ENCODE measurements around the gene PRKCE. TPM values are rescaled to one million over a fixed set of nuclear protein-coding genes. Genes with fewer than 3 reads are reported as not detected.

The PRKCE gene
- total RNA-seq, 2 experiments from 2014 or later = 12.5 to 13.6 TPM

DNA sequence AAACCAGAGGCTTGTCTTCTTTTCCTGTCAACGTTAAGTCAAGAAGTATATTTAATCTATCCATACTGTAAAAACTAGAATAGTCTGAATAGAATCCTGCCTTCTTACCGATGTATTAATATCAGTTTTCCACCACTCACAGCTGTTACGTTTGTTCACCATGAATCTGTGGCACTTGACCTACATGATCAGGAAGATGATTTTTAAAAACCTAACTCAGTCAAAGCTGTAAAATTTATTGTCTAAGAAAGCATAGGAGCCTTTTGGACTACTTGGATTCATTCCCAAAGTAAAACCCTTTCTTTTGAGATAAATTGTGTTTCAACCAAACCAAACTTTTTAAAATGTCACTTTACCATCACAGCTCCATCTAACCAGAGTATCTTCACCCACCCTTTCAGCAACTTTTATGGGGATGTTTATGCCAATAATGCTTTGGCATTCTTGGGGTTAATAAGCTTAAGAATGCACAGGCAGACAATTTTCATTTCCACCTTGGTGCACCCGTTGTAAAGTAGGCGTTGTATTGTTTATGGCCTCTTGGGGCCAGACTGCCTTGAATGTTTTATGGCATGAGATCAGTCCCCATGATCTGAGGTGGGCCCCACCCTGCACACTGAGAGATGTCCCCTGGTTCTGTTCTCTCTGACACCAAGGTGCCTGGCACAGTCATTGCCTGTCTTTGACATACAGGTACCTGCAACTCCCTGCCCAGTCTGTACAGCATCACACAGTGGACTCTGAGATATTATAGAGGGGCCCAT, 469.5 kb downstream of the PRKCE start:
- POLR2A ChIA-PET = no interaction called here
- Mint-ChIP-seq H3K9me3 (no peaks in the 10 kb centered on the region), H3K4me3 (no peak overlapping the region), H3K27me3 (no peaks in the 10 kb centered on the region), H3K27ac (no peak overlapping the region), H3K4me1 (ENCODE audit: low read depth) (no peaks in the 10 kb centered on the region), H3K36me3 (no peaks in the 10 kb centered on the region)
- intact Hi-C loops (cut with micrococcal nuclease) = no loop called here
- CTCF ChIA-PET = interaction anchor here (1.3 kb wide), 1 partner anchor 58 kb away, joined by 4 read pairs; no protein-coding TSS in a partner anchor
- DNase-seq = no peak

DNA sequence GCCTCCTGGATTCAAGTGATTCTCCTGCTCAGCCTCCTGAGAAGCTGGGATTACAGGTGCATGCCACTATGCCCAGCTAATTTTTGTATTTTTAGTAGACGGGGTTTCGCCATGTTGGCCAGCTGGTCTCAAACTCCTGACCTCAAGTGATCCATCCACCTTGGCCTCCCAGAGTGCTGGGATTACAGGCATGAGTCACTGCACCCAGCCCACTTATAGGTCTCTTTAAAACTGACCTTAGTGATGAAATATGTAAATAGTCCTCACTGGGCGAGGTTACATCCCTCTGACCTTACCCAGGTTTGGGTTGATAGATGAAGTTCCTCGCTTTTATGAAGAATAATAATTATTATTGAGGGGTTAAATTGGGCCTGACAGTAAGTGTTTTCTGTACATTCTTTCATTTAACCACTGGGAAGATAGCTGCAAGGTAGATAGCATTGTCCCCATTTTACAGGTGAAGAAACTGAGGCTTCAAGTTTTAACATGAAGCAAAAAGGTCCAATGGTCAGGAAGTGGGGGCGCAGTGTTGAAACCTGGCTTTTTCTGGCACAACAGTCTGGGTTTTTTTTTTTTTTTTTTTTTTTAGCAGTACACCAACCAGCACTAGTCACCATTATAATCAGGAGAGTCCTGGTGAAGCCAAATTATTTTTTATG, 471.0 kb downstream of the PRKCE start:
- Mint-ChIP-seq H3K4me1 (ENCODE audit: low read depth) (no peaks in the 10 kb centered on the region), H3K36me3 (no peaks in the 10 kb centered on the region), H3K9me3 (no peaks in the 10 kb centered on the region), H3K27ac (no peak overlapping the region), H3K27me3 (no peaks in the 10 kb centered on the region), H3K4me3 (no peak overlapping the region)
- DNase-seq = no peak
- POLR2A ChIA-PET = no interaction called here
- CTCF ChIA-PET = no interaction called here
- intact Hi-C loops (cut with micrococcal nuclease) = no loop called here

DNA sequence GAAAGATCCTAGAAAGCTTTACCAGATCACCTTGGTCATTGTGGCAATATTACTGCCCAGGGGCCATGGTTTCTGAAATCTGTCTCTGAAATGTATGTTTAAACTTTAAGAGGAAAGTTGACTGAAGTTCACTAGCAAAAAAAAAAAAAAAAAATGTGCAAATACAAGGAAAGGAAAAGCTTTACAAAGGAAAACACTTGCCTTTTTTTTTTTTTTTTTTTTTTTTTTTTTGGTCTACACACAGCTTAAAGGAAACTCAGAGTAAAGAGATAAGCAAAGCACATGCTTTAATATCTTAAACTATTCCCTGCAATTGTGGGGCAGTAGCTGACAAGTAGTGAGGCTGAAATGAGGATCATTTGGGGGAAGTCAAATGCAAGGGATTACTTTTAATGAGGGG, 471.5 kb downstream of the PRKCE start:
- ChIA-PET CTCF (interaction anchor here (1.7 kb wide), 1 partner anchor 527 kb away, joined by 4 read pairs; no protein-coding TSS in a partner anchor), POLR2A (no interaction called here)
- H3K27me3 Mint-ChIP-seq = no peaks in the 10 kb centered on the region
- no peaks in the 10 kb centered on the region for H3K4me1 Mint-ChIP-seq (ENCODE audit: low read depth)
- no peak overlapping the region for H3K27ac Mint-ChIP-seq
- intact Hi-C loops (cut with micrococcal nuclease) = no loop called here
- no peak for DNase-seq
- no peaks in the 10 kb centered on the region for H3K9me3 Mint-ChIP-seq
- H3K4me3 Mint-ChIP-seq = no peak overlapping the region
- H3K36me3 Mint-ChIP-seq = no peaks in the 10 kb centered on the region

DNA sequence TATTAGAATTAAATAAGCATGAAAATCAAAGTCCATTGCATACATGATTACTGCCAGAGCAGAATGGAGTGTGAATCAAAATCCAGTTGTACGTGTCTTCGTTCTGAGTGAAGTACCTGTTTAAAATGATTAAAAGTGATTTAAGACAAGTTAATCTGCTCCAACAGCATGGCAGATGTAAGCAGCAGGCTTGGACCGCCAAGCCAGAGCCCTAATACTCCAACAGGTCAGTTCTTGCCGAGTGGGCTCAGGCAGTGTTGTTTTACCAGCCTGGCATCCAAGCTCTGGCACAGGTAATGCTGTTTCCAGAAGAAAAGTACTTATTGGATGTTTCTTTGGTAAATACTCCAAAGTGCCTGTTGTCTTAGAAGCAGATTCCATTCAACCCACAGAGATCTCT, 474.3 kb downstream of the PRKCE start:
- Mint-ChIP-seq H3K4me1 (ENCODE audit: low read depth) (no peaks in the 10 kb centered on the region), H3K27me3 (no peaks in the 10 kb centered on the region), H3K9me3 (no peaks in the 10 kb centered on the region), H3K36me3 (no peaks in the 10 kb centered on the region), H3K27ac (no peak overlapping the region), H3K4me3 (no peak overlapping the region)
- no peak for DNase-seq
- POLR2A ChIA-PET = no interaction called here
- CTCF ChIA-PET = no interaction called here
- intact Hi-C loops (cut with micrococcal nuclease) = no loop called here

DNA sequence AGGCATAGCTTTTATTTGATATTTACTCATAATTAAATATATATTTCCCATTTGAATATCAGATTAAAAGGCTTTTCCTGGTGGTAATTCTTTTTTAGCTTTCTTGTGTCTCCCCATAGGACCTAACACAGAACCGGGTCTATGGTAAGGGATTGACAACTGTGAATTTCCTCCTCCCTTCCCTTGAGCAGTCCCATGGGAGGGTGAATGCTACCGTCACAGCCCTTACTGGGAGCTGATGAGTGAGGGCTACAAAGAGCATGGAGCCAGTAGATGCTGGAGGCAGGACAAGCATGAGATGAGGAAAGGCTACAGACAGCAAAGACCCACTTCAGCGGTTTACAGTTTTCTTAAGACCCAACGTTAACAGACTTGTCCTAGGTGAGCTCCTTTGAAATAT, 475.1 kb downstream of the PRKCE start:
- intact Hi-C loops (cut with micrococcal nuclease) = no loop called here
- no peak overlapping the region for H3K4me3 Mint-ChIP-seq
- CTCF ChIA-PET = no interaction called here

DNA sequence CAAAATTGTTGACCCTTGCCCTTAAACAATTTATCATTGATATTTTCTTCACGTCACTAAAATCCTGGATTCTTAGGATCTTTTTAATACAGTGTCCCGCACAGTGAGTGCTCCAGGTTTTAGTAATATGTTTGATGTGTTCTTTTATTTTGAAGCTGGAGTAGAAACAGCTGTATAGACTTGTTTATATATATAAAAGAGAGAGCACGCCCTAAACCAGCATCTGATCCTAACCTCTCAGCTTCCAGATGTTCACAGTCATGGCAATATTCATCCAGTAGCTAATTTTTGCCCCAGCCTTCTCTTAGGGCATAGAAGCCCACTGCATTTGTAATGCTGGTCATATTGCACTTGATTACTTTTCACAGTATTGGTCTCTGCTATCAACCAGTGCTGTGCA, 475.7 kb downstream of the PRKCE start:
- Mint-ChIP-seq H3K36me3 (peaks cover 1% of the 10 kb centered on the region), H3K27me3 (no peaks in the 10 kb centered on the region), H3K4me3 (no peak overlapping the region), H3K4me1 (ENCODE audit: low read depth) (no peaks in the 10 kb centered on the region), H3K9me3 (no peaks in the 10 kb centered on the region), H3K27ac (no peak overlapping the region)
- ChIA-PET POLR2A (no interaction called here), CTCF (no interaction called here)
- intact Hi-C loops (cut with micrococcal nuclease) = no loop called here
- DNase-seq = no peak

More for the DNA sequence above, 475.1 kb downstream of the PRKCE start:
- Mint-ChIP-seq H3K27ac (no peak overlapping the region), H3K27me3 (no peaks in the 10 kb centered on the region), H3K9me3 (no peaks in the 10 kb centered on the region), H3K36me3 (no peaks in the 10 kb centered on the region), H3K4me1 (ENCODE audit: low read depth) (no peaks in the 10 kb centered on the region)
- DNase-seq = no peak
- POLR2A ChIA-PET = no interaction called here

DNA sequence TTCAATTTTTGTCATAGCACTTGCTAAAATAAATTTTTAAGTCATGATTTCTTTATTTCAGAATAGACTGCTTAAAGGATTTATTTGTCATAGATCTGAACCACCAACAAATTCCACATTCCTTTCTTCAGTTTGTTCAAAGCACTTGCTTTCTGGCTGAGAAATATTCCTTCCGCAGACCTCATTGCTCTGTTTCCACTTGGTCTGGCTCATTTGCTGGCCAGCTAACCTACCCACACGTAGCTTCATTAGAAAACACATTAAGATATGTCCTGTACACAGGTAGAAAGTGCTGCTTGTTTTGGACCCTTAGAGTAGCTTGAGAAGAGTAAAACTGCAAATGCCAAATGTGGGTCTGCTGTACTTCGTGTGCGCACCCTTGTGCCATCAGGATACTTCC, 479.0 kb downstream of the PRKCE start:
- Mint-ChIP-seq H3K4me3 (no peak overlapping the region), H3K27me3 (no peaks in the 10 kb centered on the region), H3K9me3 (no peaks in the 10 kb centered on the region), H3K36me3 (peaks cover 2% of the 10 kb centered on the region), H3K27ac (no peak overlapping the region), H3K4me1 (ENCODE audit: low read depth) (no peaks in the 10 kb centered on the region)
- ChIA-PET POLR2A (no interaction called here), CTCF (no interaction called here)
- DNase-seq = no peak
- intact Hi-C loops (cut with micrococcal nuclease) = no loop called here

DNA sequence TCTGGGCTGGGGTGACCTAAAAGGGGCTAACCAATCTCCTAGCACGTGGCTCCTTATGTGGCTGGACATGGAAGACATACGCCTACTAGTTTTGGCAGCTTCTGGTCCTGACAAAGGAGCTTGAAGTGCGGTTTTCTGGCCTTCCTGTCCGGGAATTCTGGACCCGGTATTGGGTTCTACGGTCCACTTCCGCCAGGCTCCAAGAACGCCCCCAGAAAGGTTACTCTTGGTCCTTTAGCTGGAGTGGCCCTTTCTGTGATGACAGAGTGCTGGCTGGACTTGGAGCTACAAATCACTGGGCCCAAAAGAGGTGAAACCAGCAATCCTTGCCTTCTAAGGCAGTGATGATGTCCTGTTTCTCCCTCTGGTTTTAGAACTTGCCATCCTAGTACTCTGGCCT, 481.5 kb downstream of the PRKCE start:
- POLR2A ChIA-PET = no interaction called here
- H3K9me3 Mint-ChIP-seq = no peaks in the 10 kb centered on the region
- no peak overlapping the region for H3K27ac Mint-ChIP-seq
- no peak overlapping the region for H3K4me3 Mint-ChIP-seq
- CTCF ChIA-PET = interaction anchor here (1.1 kb wide), 1 partner anchor 70 kb away, joined by 3 read pairs; no protein-coding TSS in a partner anchor
- no peak for DNase-seq
- no peaks in the 10 kb centered on the region for H3K27me3 Mint-ChIP-seq
- peaks cover 2% of the 10 kb centered on the region for H3K36me3 Mint-ChIP-seq
- intact Hi-C loops (cut with micrococcal nuclease) = no loop called here
- no peaks in the 10 kb centered on the region for H3K4me1 Mint-ChIP-seq (ENCODE audit: low read depth)

DNA sequence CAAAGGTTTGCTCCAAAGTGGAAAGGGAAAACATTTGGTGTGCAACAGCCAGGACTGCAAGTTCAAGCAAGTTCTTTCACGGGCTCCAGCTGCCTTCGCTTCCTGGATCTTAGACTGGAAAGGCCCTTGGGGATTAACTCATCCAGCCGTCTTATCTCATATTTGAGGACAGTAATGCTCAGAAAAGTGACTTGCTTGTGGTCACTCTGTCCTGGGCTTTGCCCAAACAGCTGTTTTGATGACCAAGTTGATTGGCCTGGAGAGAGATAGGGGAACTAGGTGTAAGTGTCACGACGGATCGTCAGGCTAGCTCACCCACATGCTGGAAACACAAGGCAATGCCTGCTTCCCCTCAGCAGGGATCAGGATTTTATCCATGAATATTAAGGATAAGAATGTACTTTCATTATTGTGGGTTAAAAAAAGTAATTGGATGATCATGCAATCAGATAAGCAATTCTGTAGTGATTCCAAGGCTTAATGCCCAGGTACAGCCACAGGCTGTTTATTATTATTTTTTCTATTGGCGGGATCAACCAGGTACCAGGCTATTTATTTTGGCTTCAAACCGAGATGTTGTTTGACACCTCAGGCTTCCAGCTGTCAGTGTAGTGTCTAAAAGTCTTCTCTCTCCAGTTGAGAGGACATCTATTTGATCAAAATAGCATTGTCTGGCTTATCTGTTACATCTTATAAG, 483.2 kb downstream of the PRKCE start:
- Mint-ChIP-seq H3K36me3 (peaks cover 2% of the 10 kb centered on the region), H3K27me3 (no peaks in the 10 kb centered on the region), H3K9me3 (no peaks in the 10 kb centered on the region), H3K27ac (no peak overlapping the region), H3K4me3 (no peak overlapping the region), H3K4me1 (ENCODE audit: low read depth) (no peaks in the 10 kb centered on the region)
- intact Hi-C loops (cut with micrococcal nuclease) = no loop called here
- ChIA-PET CTCF (no interaction called here), POLR2A (no interaction called here)
- DNase-seq = no peak

DNA sequence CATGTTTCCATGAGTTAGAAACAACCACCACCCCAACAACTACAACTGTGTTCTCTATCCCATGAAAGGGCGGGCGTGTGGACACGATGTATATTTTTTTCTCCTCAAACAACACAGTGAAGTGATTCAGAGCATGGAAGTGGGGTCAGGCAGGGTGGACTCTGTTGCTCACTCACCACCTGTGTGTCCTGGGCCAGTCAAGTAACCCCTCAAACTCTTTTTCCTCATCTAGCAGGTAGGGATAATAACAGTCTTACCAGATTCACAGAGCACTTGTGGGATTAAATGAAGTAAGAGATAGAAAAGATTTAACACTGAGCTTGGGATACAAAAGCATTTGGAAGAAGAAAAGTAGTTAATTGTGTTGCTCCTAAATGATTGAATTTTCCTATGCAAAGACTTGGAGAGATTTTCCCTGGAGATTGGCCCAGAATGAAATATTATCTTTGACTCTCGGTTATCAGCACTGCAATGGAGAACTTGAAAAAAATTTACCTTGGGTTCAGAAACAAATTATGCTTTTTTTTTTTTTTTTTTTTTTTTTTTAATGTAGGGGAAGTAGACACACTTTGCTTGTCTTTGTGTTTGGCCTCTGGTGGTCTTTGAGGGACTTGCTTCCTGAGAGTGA, 483.9 kb downstream of the PRKCE start:
- H3K9me3 Mint-ChIP-seq = no peaks in the 10 kb centered on the region
- H3K4me3 Mint-ChIP-seq = no peak overlapping the region
- H3K27me3 Mint-ChIP-seq = no peaks in the 10 kb centered on the region
- DNase-seq = no peak
- no peaks in the 10 kb centered on the region for H3K4me1 Mint-ChIP-seq (ENCODE audit: low read depth)
- intact Hi-C loops (cut with micrococcal nuclease) = no loop called here
- H3K36me3 Mint-ChIP-seq = peaks cover 2% of the 10 kb centered on the region
- H3K27ac Mint-ChIP-seq = no peak overlapping the region
- ChIA-PET POLR2A (no interaction called here), CTCF (no interaction called here)

DNA sequence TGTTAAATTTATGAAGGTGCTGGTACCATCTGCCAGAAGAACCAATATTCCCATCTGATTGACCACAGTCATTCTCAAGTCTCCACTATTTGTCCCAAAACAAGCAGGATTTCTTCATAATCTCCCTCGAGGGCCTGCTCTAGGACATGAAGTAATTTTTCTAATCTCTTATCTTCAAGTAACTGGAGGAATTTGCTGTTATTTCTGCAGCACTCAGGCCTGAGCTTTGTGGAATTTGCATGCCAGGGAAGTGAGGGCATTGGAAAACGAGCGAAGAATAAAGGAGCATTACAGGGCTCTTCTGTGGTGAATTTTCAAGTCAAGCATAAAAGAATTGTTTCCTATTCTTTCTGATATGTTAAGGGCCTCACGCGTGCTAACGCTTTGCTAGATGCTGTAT, 484.5 kb downstream of the PRKCE start:
- ChIA-PET POLR2A (no interaction called here), CTCF (no interaction called here)

DNA sequence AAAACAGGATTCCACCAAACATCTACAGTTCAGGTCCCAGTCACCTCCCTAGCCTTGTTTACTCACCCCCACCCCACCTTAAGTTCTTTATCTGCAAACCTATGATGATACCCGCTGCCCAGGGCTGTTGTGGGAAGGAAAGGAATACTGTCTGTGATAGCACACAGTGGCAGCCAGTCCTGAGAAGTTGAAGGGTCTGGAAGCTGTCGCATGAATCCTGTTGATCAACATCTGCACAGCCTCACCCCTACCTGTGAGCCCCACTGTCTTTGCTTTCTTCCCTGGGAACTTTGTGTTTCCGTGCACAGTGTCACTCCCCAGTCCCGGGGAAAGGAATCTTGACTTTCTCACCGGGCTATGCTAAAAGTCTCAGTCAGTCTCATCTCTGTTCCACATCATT, 485.0 kb downstream of the PRKCE start:
- H3K4me3 Mint-ChIP-seq = no peak overlapping the region

More for the DNA sequence above, 484.5 kb downstream of the PRKCE start:
- Mint-ChIP-seq H3K9me3 (no peaks in the 10 kb centered on the region), H3K27me3 (no peaks in the 10 kb centered on the region), H3K4me1 (ENCODE audit: low read depth) (no peaks in the 10 kb centered on the region), H3K36me3 (peaks cover 2% of the 10 kb centered on the region), H3K27ac (no peak overlapping the region), H3K4me3 (no peak overlapping the region)
- intact Hi-C loops (cut with micrococcal nuclease) = no loop called here
- DNase-seq = no peak

More for the DNA sequence above, 485.0 kb downstream of the PRKCE start:
- intact Hi-C loops (cut with micrococcal nuclease) = no loop called here
- Mint-ChIP-seq H3K27me3 (no peaks in the 10 kb centered on the region), H3K27ac (no peak overlapping the region), H3K9me3 (no peaks in the 10 kb centered on the region), H3K36me3 (peaks cover 2% of the 10 kb centered on the region), H3K4me1 (ENCODE audit: low read depth) (no peaks in the 10 kb centered on the region)
- POLR2A ChIA-PET = no interaction called here
- no peak for DNase-seq
- CTCF ChIA-PET = no interaction called here

Measured in activated CD4-positive, alpha-beta memory T cell treated with anti-CD3 and anti-CD28 coated beads for 36 hours (primary cell).